PC-9 (cell line): ENCODE data around the gene CLDN19.

Experiments used
- CTCF ChIP-seq: fragments of 200-600 bp; sonication (generic); conservative IDR thresholded peaks from 2 replicates; pipeline ENCODE4 v1.6.1; 2017; ENCODE audit warnings: mixed run types, antibody characterized with exemption, mild to moderate bottlenecking, moderate library complexity
- EZH2 ChIP-seq: fragments of 200-600 bp; sonication (generic); IDR thresholded peaks from 2 replicates; pipeline ENCODE4 v1.8.0; 2017; ENCODE audit warnings: antibody characterized with exemption, low read depth

- TF ChIP-seq CTCF, result peak; percentile 83
- no peak for TF ChIP-seq EZH2
These were observed 17.2 kb upstream of the CLDN19 start for GRCh38 chr1:42756956-42757891.
